ENCODE results near the gene SHFL. TPM values are rescaled to one million over a fixed set of nuclear protein-coding genes. Genes with fewer than 3 reads are reported as not detected.

Gene SHFL
- total and polyA plus RNA-seq, 2 of the 8 experiments (the other 6 are each of a cell fraction or from before 2014, with no cell fraction given): 25.3 to 37.1 TPM

- TF ChIP-seq SAP30 (IDR thresholded peaks at IDR 0.05; ENCODE audit: insufficient read depth, insufficient replicate concordance, low read length) (no peak), TCF12 (IDR thresholded peaks at IDR 0.05; ENCODE audit: low read depth, low read length) (no peak), ATF3 (IDR thresholded peaks at IDR 0.05; ENCODE audit: insufficient read depth, low read depth, low read length) (no peak), FOSL1 (IDR thresholded peaks at IDR 0.05; ENCODE audit: insufficient read depth, low read depth, low read length) (no peak), CHD1 (IDR thresholded peaks at IDR 0.05; ENCODE audit: low read depth, low read length) (no peak), GTF2F1 (IDR thresholded peaks at IDR 0.05; ENCODE audit: borderline replicate concordance, low read depth, low read length) (no peak), SRF (IDR thresholded peaks at IDR 0.05; ENCODE audit: low read depth, low read length) (no peak), BACH1 (IDR thresholded peaks at IDR 0.05; ENCODE audit: low read length) (no peak), HDAC2 (IDR thresholded peaks at IDR 0.05; ENCODE audit: borderline replicate concordance in 1 of 2, low read depth in 2 of 2, low read length in 2 of 2) (no peak), RFX5 (IDR thresholded peaks at IDR 0.05; ENCODE audit: borderline replicate concordance, low read depth, low read length) (no peak), TAF7 (optimal IDR thresholded peaks at IDR 0.05; ENCODE audit: borderline replicate concordance, low read depth, low read length) (no peak)
Measured at GRCh38 chr19:10078329-10078728, 7.8 kb upstream of the SHFL start (continued).
